GM18951 (cell line): ENCODE data around the gene NANOGP8.

ENCODE experiments used
- POLR2A ChIP-seq: IDR thresholded peaks from 4 replicates; pipeline ENCODE4 v1.6.1; 2011; ENCODE audit warnings: mild to moderate bottlenecking; ENCODE audit not compliant: insufficient read length, insufficient read depth; ENCODE audit errors: extremely low read depth
- in situ Hi-C: fragments of 300-500 bp; cut with MboI; formaldehyde crosslinking; loops from one replicate; pipeline ENCODE4 v1.12.0; 2022; ENCODE audit warnings: low sequenced_read_pairs, mixed read lengths, inconsistent platforms; ENCODE audit not compliant: unreplicated experiment

Gene NANOGP8

GRCh38 chr15:35058534-35059054, 26.5 kb downstream of the NANOGP8 start:
- no peak for TF ChIP-seq POLR2A
- in situ Hi-C loops = no loop called here

GRCh38 chr15:35055416-35056105, 29.5 kb downstream of the NANOGP8 start:
- no peak for TF ChIP-seq POLR2A
- in situ Hi-C loops = no loop called here

GRCh38 chr15:35054380-35054779, 30.7 kb downstream of the NANOGP8 start:
- in situ Hi-C loops = no loop called here
- TF ChIP-seq POLR2A = no peak

GRCh38 chr15:35047996-35048395, 37.1 kb downstream of the NANOGP8 start:
- in situ Hi-C loops = no loop called here
- TF ChIP-seq POLR2A = no peak

- in situ Hi-C loops = no loop called here
- TF ChIP-seq POLR2A = no peak
Measured at GRCh38 chr15:35047528-35047927, 37.6 kb downstream of the NANOGP8 start.

GRCh38 chr15:35043373-35044095, 41.6 kb downstream of the NANOGP8 start:
- TF ChIP-seq POLR2A = no peak

GRCh38 chr15:35040339-35041255, 44.5 kb downstream of the NANOGP8 start:
- in situ Hi-C loops = no loop called here
- no peak for TF ChIP-seq POLR2A

More at GRCh38 chr15:35043373-35044095, 41.6 kb downstream of the NANOGP8 start:
- in situ Hi-C loops = no loop called here

- no peak for TF ChIP-seq POLR2A
- in situ Hi-C loops = no loop called here
Measured at GRCh38 chr15:35038626-35039451, 46.3 kb downstream of the NANOGP8 start.
